Ovary (tissue), 3 donors: ENCODE measurements around the gene BAZ1A.

Experiments used
- CTCF ChIP-seq, 3 donors: fragments of 450-650 bp in 2 of 3; fragments of 200-600 bp in 1 of 3; IDR thresholded peaks; one replicate each; pipeline versions ENCODE4 v1.5.1 to v1.8.0; 2016 to 2022; ENCODE audit warnings: antibody characterized with exemption in 3 of 3, mild to moderate bottlenecking in 1 of 3
- EP300 ChIP-seq: sonication (generic); formaldehyde crosslinking; IDR thresholded peaks from one replicate; pipeline ENCODE4 v1.6.1; 2017; ENCODE audit warnings: antibody characterized with exemption
- POLR2A ChIP-seq: fragments of 450-650 bp; IDR thresholded peaks from one replicate; pipeline ENCODE4 v1.6.1; 2017; ENCODE audit warnings: antibody characterized with exemption, mild to moderate bottlenecking, moderate library complexity
- donor health status: DM: no; HTN: no; CAD: no.

GRCh38 chr14:34912182-34912581 is 37.0 kb upstream of the BAZ1A start:
- TF ChIP-seq EP300 (no peak), CTCF (IDR thresholded peaks at IDR 0.05) (no peak), POLR2A (no peak)
